OCI-LY7 (cell line): ENCODE measurements around the gene DUSP18.
"Not testable (repeated sequence)": the region's sequence is repeated elsewhere in the genome, so short reads cannot be mapped to it uniquely, and the experiment has no call there.

Experiments used
- CTCF ChIP-seq: fragments of 200-600 bp; sonication (generic); conservative IDR thresholded peaks from 2 replicates; pipeline ENCODE4 v1.5.1; 2014; ENCODE audit warnings: mild to moderate bottlenecking, antibody characterized with exemption, low read length, moderate library complexity, mixed read lengths
- EZH2phosphoT487 ChIP-seq: fragments of 200-600 bp; sonication (generic); IDR thresholded peaks from 2 replicates; pipeline ENCODE4 v1.6.1; 2018; ENCODE audit warnings: low read depth, borderline replicate concordance, mild to moderate bottlenecking, mixed run types, antibody characterized with exemption, low read length, moderate library complexity, mixed read lengths

GRCh38 chr22:30676565-30676964 lies 8.9 kb upstream of the DUSP18 start:
- not testable (repeated sequence) for TF ChIP-seq EZH2phosphoT487, CTCF
